Neutrophil (primary cell): Measurements from ENCODE around the gene CSF1.

Experiments
- H3K27ac ChIP-seq: fragments of 200-600 bp; sonication (generic); 2 replicates; pipeline ENCODE4 v1.5.1; 2016; ENCODE audit warnings: mild to moderate bottlenecking, moderate library complexity
- H3K27me3 ChIP-seq: fragments of 200-600 bp; sonication (generic); 2 replicates; pipeline ENCODE4 v1.6.0; 2016; ENCODE audit warnings: mild to moderate bottlenecking
- H3K36me3 ChIP-seq: fragments of 200-600 bp; sonication (generic); 2 replicates; pipeline ENCODE4 v1.5.1; 2017
- H3K4me1 ChIP-seq, 2 experiments: fragments of 200-600 bp in 1 of 2; sonication (generic) in 1 of 2; 1 replicate in 1 of 2; 2 replicates in 1 of 2; pipeline versions ENCODE4 v1.5.1 to v1.6.1; 2013 to 2016; ENCODE audit warnings: low read depth in 1 of 2, low read length in 1 of 2, mild to moderate bottlenecking in 1 of 2, moderate library complexity in 1 of 2; ENCODE audit not compliant: control insufficient read depth in 1 of 2, insufficient read depth in 1 of 2
- H3K4me3 ChIP-seq, 2 experiments: fragments of 200-600 bp in 1 of 2; sonication (generic) in 1 of 2; 1 replicate in 1 of 2; 2 replicates in 1 of 2; pipeline ENCODE4 v1.5.1; 2013 to 2016; ENCODE audit warnings: low read depth in 1 of 2, low read length in 1 of 2, mild to moderate bottlenecking in 1 of 2, moderate library complexity in 1 of 2
- H3K9me3 ChIP-seq: fragments of 200-600 bp; sonication (generic); 2 replicates; pipeline ENCODE4 v1.5.1; 2016
- TF ChIP-seq, protein P1 (sequence below): fragments of 200-600 bp; sonication (generic); IDR thresholded peaks from 2 replicates; pipeline ENCODE4 v1.5.1; 2016; ENCODE audit warnings: antibody characterized with exemption

Gene CSF1

DNA sequence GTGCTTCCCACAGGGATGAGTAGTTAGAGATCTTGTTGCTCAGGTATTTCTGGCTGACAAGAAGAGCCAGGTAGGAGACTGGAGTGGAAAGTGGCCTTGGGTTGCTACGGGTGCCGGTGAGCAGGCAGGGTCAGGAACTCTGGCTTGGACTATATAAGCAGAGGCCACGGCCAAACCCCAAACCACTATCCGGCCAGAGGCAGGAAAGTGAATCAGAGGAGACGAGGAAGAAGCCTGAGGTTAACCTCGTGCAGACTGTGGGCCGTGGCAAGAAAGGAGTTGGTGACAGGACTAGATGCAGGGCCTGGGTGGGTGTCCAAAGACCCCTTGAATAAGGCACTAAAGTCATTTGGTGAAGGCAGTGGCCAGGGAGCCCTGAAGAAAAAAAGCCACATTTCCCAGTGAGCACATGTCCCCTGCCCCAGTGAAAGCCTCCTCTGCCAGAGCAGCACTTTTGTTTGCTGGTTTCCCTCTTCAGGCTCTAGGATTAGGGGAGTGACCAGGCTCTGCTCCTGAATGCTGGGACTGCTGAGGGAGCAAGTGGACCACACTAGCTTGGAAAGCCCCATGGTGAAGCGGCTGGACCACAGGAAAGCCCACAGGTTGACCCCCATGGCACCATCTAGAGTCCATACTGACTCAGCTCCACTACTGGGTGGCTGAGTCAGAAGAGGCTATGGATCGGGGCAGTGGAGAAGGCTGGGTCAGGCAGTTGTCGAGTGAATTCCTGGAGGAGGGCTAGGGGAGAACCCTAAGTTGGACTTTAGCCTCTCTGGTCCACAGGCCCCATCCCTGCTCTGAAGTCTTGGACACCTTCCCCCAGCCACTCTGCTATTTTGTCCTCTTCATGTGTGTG lies 23.4 kb downstream of the CSF1 start:
- Histone ChIP-seq H3K27ac (no peak overlapping the region), H3K36me3 (peaks cover 10% of the 10 kb centered on the region), H3K4me1 (no peaks in the 10 kb centered on the region), H3K4me3 (no peak overlapping the region), H3K9me3 (peaks cover 7% of the 10 kb centered on the region), H3K27me3 (no peaks in the 10 kb centered on the region)
- TF ChIP-seq, protein P1, sequence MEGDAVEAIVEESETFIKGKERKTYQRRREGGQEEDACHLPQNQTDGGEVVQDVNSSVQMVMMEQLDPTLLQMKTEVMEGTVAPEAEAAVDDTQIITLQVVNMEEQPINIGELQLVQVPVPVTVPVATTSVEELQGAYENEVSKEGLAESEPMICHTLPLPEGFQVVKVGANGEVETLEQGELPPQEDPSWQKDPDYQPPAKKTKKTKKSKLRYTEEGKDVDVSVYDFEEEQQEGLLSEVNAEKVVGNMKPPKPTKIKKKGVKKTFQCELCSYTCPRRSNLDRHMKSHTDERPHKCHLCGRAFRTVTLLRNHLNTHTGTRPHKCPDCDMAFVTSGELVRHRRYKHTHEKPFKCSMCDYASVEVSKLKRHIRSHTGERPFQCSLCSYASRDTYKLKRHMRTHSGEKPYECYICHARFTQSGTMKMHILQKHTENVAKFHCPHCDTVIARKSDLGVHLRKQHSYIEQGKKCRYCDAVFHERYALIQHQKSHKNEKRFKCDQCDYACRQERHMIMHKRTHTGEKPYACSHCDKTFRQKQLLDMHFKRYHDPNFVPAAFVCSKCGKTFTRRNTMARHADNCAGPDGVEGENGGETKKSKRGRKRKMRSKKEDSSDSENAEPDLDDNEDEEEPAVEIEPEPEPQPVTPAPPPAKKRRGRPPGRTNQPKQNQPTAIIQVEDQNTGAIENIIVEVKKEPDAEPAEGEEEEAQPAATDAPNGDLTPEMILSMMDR, result no peak

DNA sequence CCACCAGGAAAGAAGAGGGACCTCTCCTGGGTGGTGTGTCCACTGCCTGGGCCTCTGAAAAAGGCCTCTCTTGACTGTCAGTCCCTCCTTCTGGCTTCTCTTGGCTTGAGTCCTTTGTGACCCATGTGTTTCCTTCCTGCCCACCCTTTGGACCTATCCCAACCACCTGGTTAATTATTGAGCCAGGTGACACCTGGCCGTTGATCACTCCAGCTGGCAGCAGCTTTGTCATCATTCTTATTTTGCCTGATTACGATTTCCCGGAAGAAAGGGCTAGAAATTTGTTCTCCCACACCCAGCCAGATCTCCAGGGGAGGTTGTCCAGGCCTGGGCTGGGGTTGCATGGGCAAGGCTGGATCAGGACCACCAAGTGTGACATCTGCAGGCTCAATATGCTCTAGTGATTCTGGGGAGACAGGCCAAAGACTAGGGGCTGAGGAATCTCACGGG lies 24.8 kb downstream of the CSF1 start:
- Histone ChIP-seq H3K27ac (no peak overlapping the region), H3K36me3 (no peaks in the 10 kb centered on the region), H3K4me1 (no peaks in the 10 kb centered on the region), H3K9me3 (peaks cover 7% of the 10 kb centered on the region), H3K27me3 (no peaks in the 10 kb centered on the region), H3K4me3 (no peak overlapping the region)
- TF ChIP-seq, protein P1, result no peak

DNA sequence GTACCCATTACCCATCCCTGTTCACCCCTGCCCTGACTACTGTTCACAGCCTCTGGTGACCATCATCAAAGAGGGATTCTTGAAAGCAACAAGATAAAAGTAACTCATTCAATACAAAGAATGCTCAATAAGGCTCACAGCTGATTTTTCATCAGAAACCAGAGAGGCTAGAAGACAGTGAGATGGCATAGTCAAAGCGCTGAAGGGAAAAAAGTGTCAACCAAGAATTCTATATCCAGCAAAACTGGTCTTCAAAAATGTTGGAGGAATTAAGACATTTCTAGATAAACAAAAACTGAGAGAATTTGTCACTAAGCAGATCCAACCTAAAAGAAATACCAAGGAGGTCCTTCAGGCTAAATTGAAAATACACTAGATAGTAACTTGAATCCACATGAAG lies 27.1 kb downstream of the CSF1 start:
- TF ChIP-seq, protein P1, result no peak
- H3K36me3 ChIP-seq, result no peaks in the 10 kb centered on the region
- H3K27me3 ChIP-seq, result no peaks in the 10 kb centered on the region

DNA sequence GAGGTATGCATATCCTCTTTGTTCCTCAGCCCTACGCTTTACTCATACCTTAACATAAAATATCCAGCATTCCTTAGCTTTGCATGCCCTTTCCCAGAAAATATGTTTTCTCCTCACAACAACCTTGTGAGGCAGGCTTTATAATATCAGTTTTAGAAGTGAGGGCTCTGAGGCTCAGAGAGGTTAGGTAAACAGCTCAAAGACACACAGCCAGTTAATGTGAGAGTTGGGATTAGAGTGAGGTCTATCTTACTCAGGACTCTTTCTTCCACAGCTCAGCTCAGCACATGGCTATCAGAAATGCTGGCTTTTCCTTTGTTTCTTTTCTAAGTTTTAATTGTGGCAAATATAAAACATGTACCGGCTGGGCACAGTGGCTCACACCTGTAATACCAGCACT lies 27.9 kb downstream of the CSF1 start:
- Histone ChIP-seq H3K27ac (no peak overlapping the region), H3K27me3 (no peaks in the 10 kb centered on the region), H3K4me3 (no peak overlapping the region), H3K9me3 (peaks cover 7% of the 10 kb centered on the region), H3K36me3 (no peaks in the 10 kb centered on the region), H3K4me1 (no peaks in the 10 kb centered on the region)
- TF ChIP-seq, protein P1, result no peak

More for the DNA sequence above, 27.1 kb downstream of the CSF1 start:
- Histone ChIP-seq H3K4me3 (no peak overlapping the region), H3K27ac (no peak overlapping the region), H3K4me1 (no peaks in the 10 kb centered on the region), H3K9me3 (peaks cover 7% of the 10 kb centered on the region)

DNA sequence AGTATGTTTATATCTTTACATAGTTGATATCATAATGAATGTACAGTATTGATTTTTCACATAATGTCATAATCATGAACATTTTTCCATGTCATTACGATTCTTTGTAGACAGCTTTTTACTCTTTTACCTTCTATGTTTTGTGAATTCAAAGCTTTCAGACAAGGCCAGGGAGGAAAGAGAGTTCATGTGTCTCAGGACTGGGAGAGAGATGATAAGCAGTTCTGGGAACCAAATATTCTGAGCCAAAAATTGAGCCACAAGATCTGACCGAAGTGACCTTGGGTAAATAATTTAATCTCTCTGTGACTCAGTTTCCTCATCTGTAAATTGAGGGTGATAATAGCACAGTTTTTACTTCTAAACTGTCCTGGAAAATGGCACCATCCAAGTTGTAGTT lies 31.8 kb downstream of the CSF1 start:
- no peaks in the 10 kb centered on the region for H3K36me3 ChIP-seq
- H3K4me3 ChIP-seq, result no peak overlapping the region
- TF ChIP-seq, protein P1, result no peak
- H3K27ac ChIP-seq, result no peak overlapping the region
- peaks cover 5% of the 10 kb centered on the region for H3K9me3 ChIP-seq
- H3K4me1 ChIP-seq, result peaks cover 0 to 3% of the 10 kb centered on the region in 2 experiments
- H3K27me3 ChIP-seq, result no peaks in the 10 kb centered on the region
